SK-N-MC (cell line): Measurements from ENCODE around the gene RHBDD3.

Source experiments
- EZH2 ChIP-seq: fragments of 200-600 bp; sonication (generic); IDR thresholded peaks from one replicate; pipeline ENCODE4 v1.6.1; 2017; ENCODE audit warnings: antibody characterized with exemption
- FOXP2 ChIP-seq: optimal IDR thresholded peaks from 2 replicates; pipeline ENCODE3; 2011; ENCODE audit warnings: mild to moderate bottlenecking, moderate library complexity; ENCODE audit not compliant: insufficient read depth; ENCODE audit errors: extremely low read length, control extremely low read depth
- POLR2AphosphoS5 ChIP-seq: IDR thresholded peaks from 2 replicates; pipeline ENCODE4 v1.6.1; 2012; ENCODE audit warnings: mild to moderate bottlenecking, low read depth, low read length, borderline replicate concordance

GRCh38 chr22:29233277-29233877 lies 34.4 kb downstream of the RHBDD3 start:
- no peak for TF ChIP-seq EZH2
- TF ChIP-seq POLR2AphosphoS5, result no peak
- TF ChIP-seq FOXP2, result no peak
